Measurements from ENCODE around the gene CXCR6. TPM values are rescaled to one million over a fixed set of nuclear protein-coding genes. Genes with fewer than 3 reads are reported as not detected.

CXCR6 gene
- total and polyA plus RNA-seq, 5 experiments from 2014 or later: 0.25 to 9.3 (median 0.42) TPM

- ATAC-seq (no peak), DNase-seq (no peak)
- no peak overlapping the region for H3K27ac Mint-ChIP-seq
- H3K27me3 Mint-ChIP-seq: peaks cover 0 to 6% (median 0%) of the 10 kb centered on the region in 5 donors
- POLR2A ChIA-PET: no interaction called here
- peaks cover 0 to 1% (median 0%) of the 10 kb centered on the region in 9 donors for H3K9me3 Mint-ChIP-seq
- H3K36me3 Mint-ChIP-seq: peaks cover 2 to 7% (median 4%) of the 10 kb centered on the region in 3 donors
- H3K4me1 Mint-ChIP-seq: peaks cover 30 to 71% (median 41%) of the 10 kb centered on the region in 4 donors
- H3K4me3 Mint-ChIP-seq: peak overlapping the region in 1 of 10 donors; percentile 11
Observed at GRCh38 chr3:45911511-45912226, 31.6 kb upstream of the CXCR6 start.

- POLR2A ChIA-PET: no interaction called here
- no peak overlapping the region for H3K4me3 Mint-ChIP-seq
- no peak overlapping the region for H3K27ac Mint-ChIP-seq
- peaks cover 2 to 7% (median 4%) of the 10 kb centered on the region in 3 donors for H3K36me3 Mint-ChIP-seq
- H3K27me3 Mint-ChIP-seq: peaks cover 0 to 6% (median 0%) of the 10 kb centered on the region in 5 donors
- H3K9me3 Mint-ChIP-seq: peaks cover 0 to 1% (median 0%) of the 10 kb centered on the region in 9 donors
- peaks cover 30 to 73% (median 41%) of the 10 kb centered on the region in 4 donors for H3K4me1 Mint-ChIP-seq
- no peak for ATAC-seq
- DNase-seq: no peak
Observed at GRCh38 chr3:45912435-45912834, 30.8 kb upstream of the CXCR6 start.

- ATAC-seq (no peak), DNase-seq (no peak)
- H3K4me1 Mint-ChIP-seq: peaks cover 18 to 61% (median 28%) of the 10 kb centered on the region in 4 donors
- peak overlapping the region in 3 of 10 donors; percentile 76 to 84 (median 83) for H3K4me3 Mint-ChIP-seq
- POLR2A ChIA-PET: no interaction called here
- peak overlapping the region in 1 of 10 donors; percentile 56 for H3K27ac Mint-ChIP-seq
- H3K9me3 Mint-ChIP-seq: no peaks in the 10 kb centered on the region
- H3K36me3 Mint-ChIP-seq: peaks cover 2 to 21% (median 7%) of the 10 kb centered on the region in 3 donors
- H3K27me3 Mint-ChIP-seq: peaks cover 0 to 6% (median 0%) of the 10 kb centered on the region in 5 donors
Observed at GRCh38 chr3:45914362-45915058, 28.8 kb upstream of the CXCR6 start.

- no peak for ATAC-seq
- no peak for DNase-seq
- Mint-ChIP-seq H3K9me3 (no peaks in the 10 kb centered on the region), H3K27me3 (peaks cover 0 to 6% (median 0%) of the 10 kb centered on the region in 5 donors), H3K4me3 (peak overlapping the region; percentile 76 to 90 (median 84)), H3K36me3 (peaks cover 2 to 19% (median 4%) of the 10 kb centered on the region in 3 donors), H3K27ac (peak overlapping the region in 5 of 10 donors; percentile 46 to 72 (median 53)), H3K4me1 (peaks cover 16 to 55% (median 28%) of the 10 kb centered on the region in 4 donors)
- POLR2A ChIA-PET: no interaction called here
Observed at GRCh38 chr3:45915059-45915439, 28.2 kb upstream of the CXCR6 start.

GRCh38 chr3:45915518-45916231 lies 27.6 kb upstream of the CXCR6 start:
- POLR2A ChIA-PET: interaction anchor here (0.6 kb wide), 1 partner anchor 321 kb away, joined by 3 read pairs; the partner anchor contains the start of gene LIMD1
- Mint-ChIP-seq H3K4me1 (peaks cover 12 to 52% (median 32%) of the 10 kb centered on the region in 4 donors), H3K36me3 (peaks cover 0 to 22% (median 4%) of the 10 kb centered on the region in 3 donors), H3K9me3 (no peaks in the 10 kb centered on the region), H3K27me3 (peaks cover 0 to 6% (median 0%) of the 10 kb centered on the region in 5 donors), H3K27ac (peak overlapping the region; percentile 26 to 82 (median 62)), H3K4me3 (peak overlapping the region; percentile 76 to 90 (median 84))
- ATAC-seq (peak; percentile 89 to 90), DNase-seq (peak; percentile 23 to 72 (median 46))

- POLR2A ChIA-PET: no interaction called here
- Mint-ChIP-seq H3K9me3 (no peaks in the 10 kb centered on the region), H3K4me3 (peak overlapping the region in 1 of 10 donors; percentile 48), H3K27ac (peak overlapping the region in 3 of 10 donors; percentile 17 to 61 (median 20)), H3K4me1 (peaks cover 17 to 47% (median 44%) of the 10 kb centered on the region in 4 donors), H3K27me3 (peaks cover 0 to 4% (median 0%) of the 10 kb centered on the region in 5 donors), H3K36me3 (peaks cover 0 to 36% (median 5%) of the 10 kb centered on the region in 3 donors)
- ATAC-seq: no peak
- DNase-seq: no peak
Observed at GRCh38 chr3:45917146-45917898, 25.9 kb upstream of the CXCR6 start.

GRCh38 chr3:45921158-45922038 lies 21.9 kb upstream of the CXCR6 start:
- Mint-ChIP-seq H3K27me3 (no peaks in the 10 kb centered on the region), H3K36me3 (peaks cover 0 to 69% (median 18%) of the 10 kb centered on the region in 3 donors), H3K9me3 (no peaks in the 10 kb centered on the region), H3K27ac (peak overlapping the region; percentile 46 to 95 (median 76)), H3K4me1 (peaks cover 9 to 36% (median 28%) of the 10 kb centered on the region in 4 donors), H3K4me3 (peak overlapping the region in 2 of 10 donors; percentile 15 to 49)
- DNase-seq: no peak
- peak in 1 of 2 donors; percentile 18 for ATAC-seq
- POLR2A ChIA-PET: no interaction called here

GRCh38 chr3:45922039-45922326 lies 21.3 kb upstream of the CXCR6 start:
- no peak for DNase-seq
- H3K4me1 Mint-ChIP-seq: peaks cover 9 to 30% (median 25%) of the 10 kb centered on the region in 4 donors
- H3K27ac Mint-ChIP-seq: peak overlapping the region in 8 of 10 donors; percentile 10 to 95 (median 72)
- POLR2A ChIA-PET: no interaction called here
- no peak overlapping the region for H3K4me3 Mint-ChIP-seq
- no peaks in the 10 kb centered on the region for H3K27me3 Mint-ChIP-seq
- peaks cover under 1 to 75% (median 20%) of the 10 kb centered on the region in 3 donors for H3K36me3 Mint-ChIP-seq
- ATAC-seq: no peak
- no peaks in the 10 kb centered on the region for H3K9me3 Mint-ChIP-seq

- no peak for DNase-seq
- POLR2A ChIA-PET: no interaction called here
Observed at GRCh38 chr3:45922950-45923590, 20.2 kb upstream of the CXCR6 start.

GRCh38 chr3:45923755-45924154 lies 19.5 kb upstream of the CXCR6 start:
- ATAC-seq (no peak), DNase-seq (no peak)
- peaks cover 11 to 32% (median 20%) of the 10 kb centered on the region in 4 donors for H3K4me1 Mint-ChIP-seq
- no peaks in the 10 kb centered on the region for H3K9me3 Mint-ChIP-seq
- peak overlapping the region in 3 of 10 donors; percentile 40 to 62 (median 56) for H3K27ac Mint-ChIP-seq
- H3K4me3 Mint-ChIP-seq: no peak overlapping the region
- POLR2A ChIA-PET: no interaction called here
- peaks cover 4 to 82% (median 30%) of the 10 kb centered on the region in 3 donors for H3K36me3 Mint-ChIP-seq
- no peaks in the 10 kb centered on the region for H3K27me3 Mint-ChIP-seq

More at GRCh38 chr3:45922950-45923590, 20.2 kb upstream of the CXCR6 start:
- no peak for ATAC-seq
- Mint-ChIP-seq H3K4me3 (no peak overlapping the region), H3K9me3 (no peaks in the 10 kb centered on the region), H3K27ac (peak overlapping the region in 3 of 10 donors; percentile 56 to 66 (median 62)), H3K4me1 (peaks cover 9 to 30% (median 18%) of the 10 kb centered on the region in 4 donors), H3K36me3 (peaks cover 4 to 82% (median 30%) of the 10 kb centered on the region in 3 donors), H3K27me3 (no peaks in the 10 kb centered on the region)

- DNase-seq (no peak), ATAC-seq (no peak)
- Mint-ChIP-seq H3K36me3 (peaks cover 4 to 90% (median 43%) of the 10 kb centered on the region in 3 donors), H3K4me1 (peaks cover 7 to 14% (median 12%) of the 10 kb centered on the region in 4 donors), H3K4me3 (no peak overlapping the region), H3K9me3 (no peaks in the 10 kb centered on the region), H3K27me3 (no peaks in the 10 kb centered on the region), H3K27ac (no peak overlapping the region)
- POLR2A ChIA-PET: no interaction called here
Observed at GRCh38 chr3:45927881-45928280, 15.4 kb upstream of the CXCR6 start.
